HuH-7 (cell line): Measurements from ENCODE around the gene TPST2.

Source experiments
- DNase-seq: peaks from one replicate; pipeline ENCODE4 v3.0.0; 2011; ENCODE audit warnings: low spot score

The TPST2 gene

GRCh38 chr22:26580240-26580962, 9.5 kb downstream of the TPST2 start:
- DNase-seq, result no peak

DNA sequence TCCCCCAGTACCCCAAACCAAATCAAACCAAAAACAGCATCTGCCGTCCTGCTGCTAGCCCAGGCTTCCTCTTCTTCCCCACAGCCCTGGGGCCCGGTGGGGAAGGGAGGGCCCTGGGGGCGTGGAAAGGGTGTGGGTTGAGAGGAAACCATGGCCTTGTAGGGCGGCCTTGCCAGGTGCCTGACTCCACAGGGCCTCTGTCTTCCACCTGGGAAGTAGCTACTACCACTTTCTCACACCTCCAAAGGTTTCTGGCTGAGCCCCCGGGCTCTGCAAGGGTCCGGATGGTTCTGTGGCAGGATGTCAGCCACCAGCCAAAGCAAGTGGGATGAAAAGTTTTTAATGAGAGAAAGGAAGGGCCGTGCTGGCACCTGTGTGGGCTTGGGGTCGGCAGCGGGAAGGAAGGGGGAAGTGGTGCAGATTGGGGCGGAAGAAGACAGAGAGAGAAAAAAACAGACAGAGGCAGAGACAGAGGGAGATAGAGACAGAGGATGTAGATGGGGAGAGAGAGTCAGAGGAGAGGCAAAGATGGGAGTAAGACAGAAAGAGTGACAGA, 10.5 kb downstream of the TPST2 start:
- no peak for DNase-seq

DNA sequence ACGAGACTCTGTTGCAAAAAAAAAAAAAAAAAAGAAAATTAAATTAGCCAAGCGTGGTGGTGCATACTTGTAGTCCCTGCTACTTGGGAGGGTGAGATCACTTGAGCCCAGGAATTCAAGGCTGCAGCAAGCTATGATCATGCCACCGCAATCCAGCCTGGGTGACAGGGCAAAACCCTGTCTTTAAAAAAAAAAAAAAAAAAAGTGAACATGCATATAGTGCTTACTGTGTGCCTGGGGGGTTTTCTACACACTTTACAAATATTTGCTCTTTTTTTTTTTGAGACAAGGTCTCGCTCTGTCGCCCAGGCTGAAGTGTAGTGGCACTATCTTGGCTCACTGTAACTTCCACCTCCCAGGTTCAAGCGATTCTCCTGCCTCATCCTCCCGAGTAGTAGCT, 12.9 kb downstream of the TPST2 start:
- no peak for DNase-seq

DNA sequence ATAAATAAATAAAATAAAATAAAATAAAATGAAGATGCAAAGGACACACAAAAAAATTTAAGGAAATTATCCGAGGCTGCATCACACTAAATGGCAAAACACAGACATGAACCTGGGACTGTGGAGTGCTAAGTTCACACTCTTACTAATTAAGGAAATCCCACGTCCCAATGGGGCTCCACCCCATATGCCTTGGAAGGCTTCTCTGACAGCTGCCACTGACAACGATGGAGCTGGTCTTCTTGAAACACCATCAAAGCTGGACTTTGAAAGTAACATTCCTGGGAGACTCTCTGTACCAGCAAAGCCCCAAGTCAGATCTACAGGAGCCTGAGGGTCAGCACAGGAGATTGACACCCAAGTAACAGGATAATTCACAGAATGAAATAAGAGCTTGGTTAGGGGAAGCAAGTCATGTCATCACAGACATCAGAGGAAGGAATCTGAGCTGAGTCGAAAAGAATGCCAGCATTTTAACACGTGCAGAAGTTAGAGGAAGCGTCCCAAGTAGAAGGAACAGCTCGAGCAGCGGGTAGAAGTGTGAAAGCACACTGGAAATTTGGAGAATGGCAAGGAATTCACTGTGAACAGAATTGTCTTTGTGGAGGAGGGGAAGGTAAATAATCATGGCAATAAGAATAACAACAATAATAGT, 13.8 kb downstream of the TPST2 start:
- no peak for DNase-seq

DNA sequence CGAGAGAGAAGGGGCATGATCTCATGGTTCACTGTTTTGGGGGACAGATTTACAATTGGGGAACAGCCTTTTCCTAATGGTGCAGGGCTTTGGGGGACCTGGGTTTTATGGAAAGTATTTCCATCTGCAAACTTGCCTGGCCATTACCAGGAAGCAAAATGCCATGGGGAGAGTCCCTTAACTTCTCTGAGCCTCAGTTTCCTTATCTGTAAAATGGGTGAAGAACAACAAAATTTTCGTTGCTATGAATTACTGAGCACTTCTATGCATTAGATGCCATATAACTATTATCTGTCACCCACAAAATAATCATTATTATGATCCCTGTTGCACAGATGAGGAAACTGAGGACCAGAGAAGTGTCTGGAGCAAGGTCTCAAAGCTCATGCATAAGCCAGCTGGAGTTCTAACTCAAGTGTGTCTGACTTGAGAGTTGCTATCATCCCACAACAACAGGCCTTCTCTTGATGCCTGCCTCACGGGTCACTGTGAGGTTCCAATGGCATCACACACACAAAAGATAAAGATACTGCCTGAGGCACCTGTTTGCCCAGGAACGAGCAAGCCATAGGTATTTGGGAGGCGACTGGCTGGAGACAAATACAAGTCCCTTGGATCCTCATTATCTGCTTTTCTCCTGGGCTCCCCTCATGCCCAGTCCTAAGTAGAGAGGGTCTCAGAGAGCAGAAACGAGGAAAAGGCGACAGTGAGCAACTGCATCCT, 15.8 kb downstream of the TPST2 start:
- DNase-seq, result no peak

DNA sequence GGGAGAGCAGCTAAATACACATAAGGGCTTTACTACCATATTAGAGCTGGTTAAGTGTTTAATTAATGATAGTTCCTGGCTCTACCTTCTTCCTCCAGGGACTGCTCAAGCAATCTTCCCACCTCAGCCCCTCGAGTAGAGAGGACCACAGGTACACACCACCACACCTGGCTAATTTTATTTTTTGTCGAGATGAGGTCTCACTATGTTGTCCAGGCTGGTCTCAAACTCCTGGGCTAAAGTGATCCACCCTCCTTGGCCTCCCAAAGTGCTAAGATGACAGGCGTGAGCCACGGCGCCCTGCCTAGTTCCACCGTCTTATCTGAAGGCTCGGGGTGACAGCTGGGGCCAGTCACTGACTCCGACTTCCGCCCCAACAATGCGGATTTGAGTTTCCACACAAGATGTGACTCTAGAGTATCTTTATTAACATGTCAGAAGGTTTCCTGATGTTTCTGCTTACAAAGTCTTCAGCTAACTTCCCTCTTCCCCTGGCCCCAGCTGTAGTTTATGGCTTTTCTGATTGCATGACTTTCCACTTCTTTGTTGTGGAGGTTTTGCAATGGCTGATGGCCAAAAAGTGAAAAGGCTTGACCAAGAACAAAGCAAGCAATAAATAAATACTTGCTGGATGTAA, 16.8 kb downstream of the TPST2 start:
- DNase-seq, result no peak

- DNase-seq, result no peak
These were observed 18.9 kb downstream of the TPST2 start for GRCh38 chr22:26570864-26571525.

- DNase-seq, result no peak
These were observed 19.8 kb downstream of the TPST2 start for GRCh38 chr22:26570115-26570514.

- no peak for DNase-seq
These were observed 21.7 kb downstream of the TPST2 start for GRCh38 chr22:26568207-26568706.

- no peak for DNase-seq
These were observed 22.3 kb downstream of the TPST2 start for GRCh38 chr22:26567610-26568009.

DNA sequence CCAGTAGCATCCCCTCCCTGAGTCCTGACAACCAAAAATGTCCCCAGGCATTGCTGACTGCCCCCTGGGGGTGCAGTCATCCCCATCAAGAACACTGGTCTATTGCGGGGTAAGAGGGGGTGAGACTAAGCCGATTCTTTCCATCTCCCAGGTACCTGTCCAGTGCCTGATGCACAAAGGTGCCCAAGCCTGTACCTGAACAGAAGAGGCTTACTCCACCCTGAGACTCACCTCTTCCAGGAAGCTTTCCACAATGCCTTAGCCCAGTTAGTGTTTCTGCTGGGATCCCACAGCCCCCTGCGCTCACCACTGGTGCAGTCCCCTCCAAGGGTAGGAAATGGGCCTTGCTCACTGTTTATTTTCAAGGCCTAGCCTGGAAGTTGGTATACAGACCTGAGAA, 22.9 kb downstream of the TPST2 start:
- no peak for DNase-seq

DNA sequence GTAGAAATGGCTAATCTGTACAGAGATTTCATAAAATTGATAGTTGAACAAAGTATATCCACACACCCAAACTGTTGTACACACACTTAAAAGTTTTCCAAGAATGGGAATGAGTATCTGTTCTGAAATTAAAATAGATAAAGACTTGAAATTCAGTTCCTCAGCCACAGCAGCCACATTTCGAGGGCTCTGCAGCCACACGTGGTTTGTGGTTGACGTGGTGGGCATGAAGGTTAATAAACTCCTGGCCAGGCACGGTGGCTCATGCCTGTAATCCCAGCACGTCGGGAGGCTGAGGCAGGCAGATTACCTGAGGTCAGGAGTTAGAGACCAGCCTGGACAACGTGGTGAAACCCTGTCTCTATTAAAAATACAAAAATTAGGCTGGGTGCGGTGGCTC, 24.0 kb downstream of the TPST2 start:
- DNase-seq, result no peak

- no peak for DNase-seq
These were observed 24.8 kb downstream of the TPST2 start for GRCh38 chr22:26565181-26565580.

DNA sequence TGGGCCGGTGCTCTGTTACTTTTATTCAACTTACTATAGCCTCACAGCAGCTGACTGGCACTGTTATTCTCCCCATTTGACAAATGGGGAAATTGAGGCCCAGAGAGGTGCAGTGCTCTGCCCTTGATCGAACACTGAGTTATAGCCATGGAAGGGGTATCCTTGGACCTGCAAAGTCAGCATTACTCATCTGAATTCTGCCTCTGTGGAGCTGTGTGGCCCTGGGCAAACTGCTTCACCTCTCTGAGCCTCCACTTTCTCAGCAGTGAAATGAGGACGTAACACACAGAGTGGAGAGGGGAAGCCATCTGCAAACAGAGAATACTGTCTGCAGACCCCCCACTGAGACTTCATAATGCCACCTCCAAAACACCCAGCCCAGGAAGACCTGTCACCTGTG, 25.3 kb downstream of the TPST2 start:
- DNase-seq, result no peak

DNA sequence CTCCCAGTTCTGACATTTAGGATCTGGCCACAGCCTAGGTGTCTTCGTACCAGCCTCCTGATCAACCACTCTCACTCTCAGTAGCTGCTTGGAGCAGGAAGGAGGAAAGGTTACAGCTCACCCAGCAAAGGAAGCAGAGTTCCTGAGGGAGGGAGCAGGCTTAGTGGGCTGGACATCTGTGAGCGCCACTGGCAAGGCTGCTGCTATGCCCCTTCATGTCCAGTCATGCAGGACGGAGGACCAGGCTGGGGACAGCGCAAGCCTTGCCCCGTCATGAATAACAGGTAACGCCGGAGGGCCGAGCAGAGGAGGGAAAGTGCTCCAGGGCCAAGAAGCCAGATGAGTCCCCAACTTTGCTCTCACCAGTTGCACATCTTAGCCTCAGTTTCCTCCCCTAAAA, 25.8 kb downstream of the TPST2 start:
- no peak for DNase-seq

DNA sequence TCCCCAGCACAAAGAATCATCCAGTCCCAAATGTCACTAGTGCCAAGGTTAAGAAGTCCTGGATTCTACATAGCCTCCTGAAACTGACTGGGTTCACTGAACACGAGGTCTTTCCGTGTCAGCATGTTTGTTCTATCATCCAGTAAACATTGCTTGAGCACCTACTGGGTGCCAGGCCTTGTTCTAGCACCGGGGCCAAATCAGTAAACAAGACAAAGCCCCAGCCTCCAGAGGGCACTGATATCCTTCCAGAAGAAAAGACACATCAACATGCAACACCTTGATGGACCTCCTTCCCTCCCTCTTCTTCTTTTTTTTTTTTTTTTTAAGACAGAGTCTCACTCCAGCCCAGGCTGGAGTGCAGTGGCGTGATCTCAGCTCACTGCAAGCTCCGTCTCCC, 26.9 kb downstream of the TPST2 start:
- no peak for DNase-seq

DNA sequence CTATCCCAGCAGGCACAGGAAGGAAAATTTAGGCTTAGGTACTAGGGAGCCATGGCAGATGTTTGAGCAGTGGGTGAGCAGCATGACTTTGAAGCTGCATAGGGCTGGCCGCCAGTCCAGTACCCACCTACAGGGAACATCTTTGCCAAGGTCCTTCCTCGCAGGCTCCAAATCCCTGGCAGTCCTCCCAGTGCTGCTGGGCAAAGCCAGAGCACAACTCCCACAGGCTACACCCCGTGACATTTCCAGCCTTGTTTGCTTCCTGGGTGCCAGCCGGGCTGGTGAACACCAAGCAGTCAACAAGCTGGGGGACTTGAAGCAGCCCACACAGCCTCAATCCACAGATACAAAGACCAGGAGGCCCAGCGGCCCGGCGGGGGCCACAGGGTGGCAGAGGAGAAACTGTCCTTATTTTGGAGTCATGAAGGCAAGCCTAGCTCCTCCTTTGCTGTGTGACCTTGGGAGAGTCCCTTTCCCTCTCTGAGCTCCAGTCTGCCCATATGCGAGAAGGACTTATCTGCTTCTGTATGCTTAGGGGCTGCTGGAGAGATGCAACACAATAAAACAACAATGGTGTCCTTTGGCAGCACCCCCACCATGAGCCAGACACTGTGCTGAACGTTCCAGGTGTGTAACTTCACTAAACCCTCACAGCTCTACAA, 28.0 kb downstream of the TPST2 start:
- no peak for DNase-seq

DNA sequence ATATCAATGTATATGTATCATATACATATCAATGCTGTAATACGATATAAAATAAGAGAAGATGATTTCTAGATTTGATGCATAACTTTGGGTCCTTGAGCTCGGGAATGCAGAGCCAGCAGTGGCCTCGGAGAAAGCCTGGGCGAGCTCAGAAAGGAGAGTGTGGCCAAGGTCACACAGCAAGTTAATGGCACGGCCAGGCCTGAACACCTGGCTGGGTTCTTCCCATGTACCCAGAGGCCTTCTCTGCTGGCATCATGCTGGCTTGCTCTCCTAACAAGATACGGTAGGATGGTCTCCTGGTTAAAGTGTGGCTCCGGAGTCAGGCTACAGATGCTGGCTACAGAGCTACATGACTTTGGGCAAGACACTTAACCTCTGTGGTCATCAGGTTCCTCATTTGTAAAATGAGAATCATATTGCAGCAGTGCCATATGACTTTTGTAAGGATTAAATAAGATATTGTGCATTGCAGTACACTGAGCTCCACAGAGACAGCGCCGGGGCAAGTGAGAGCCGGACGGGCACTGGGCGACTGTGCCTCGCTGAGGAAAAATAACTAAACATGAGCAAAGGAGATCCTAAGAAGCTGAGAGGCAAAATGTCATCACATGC, 29.9 kb downstream of the TPST2 start:
- DNase-seq, result no peak

GRCh38 chr22:26558248-26558895, 31.6 kb downstream of the TPST2 start:
- DNase-seq, result no peak

DNA sequence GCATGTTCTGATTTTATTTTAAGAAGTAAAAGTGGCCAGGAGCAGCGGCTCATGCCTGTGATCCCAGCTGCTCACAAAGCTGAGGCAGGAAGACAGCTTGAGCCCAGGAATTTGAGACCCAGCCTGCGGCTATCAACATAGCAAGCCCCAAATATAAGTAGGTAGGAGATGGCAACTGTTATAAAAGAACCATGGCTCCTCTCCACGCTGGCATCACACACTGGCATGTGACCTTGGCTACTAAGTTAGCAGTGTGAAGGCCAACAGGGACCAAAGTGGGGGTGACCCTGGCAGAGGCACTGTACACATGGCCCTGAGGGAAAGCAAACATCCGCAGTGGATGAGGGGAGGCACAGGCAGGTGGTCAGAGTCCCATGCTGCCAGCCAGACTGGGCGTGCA, 33.0 kb downstream of the TPST2 start:
- no peak for DNase-seq
